GM19452 (cell line): ENCODE data around the gene IER3.
A peak's percentile ranks its signal among the peaks of the same experiment; 100 is the strongest.

ENCODE experiments used
- ATAC-seq: cut with Tn5 transposase; IDR thresholded peaks from one replicate; pipeline ENCODE4 v1.9.1; 2021; ENCODE audit not compliant: unreplicated experiment

Gene IER3

GRCh38 chr6:30749554-30750378 is 5.4 kb upstream of the IER3 start:
- ATAC-seq: no peak

DNA sequence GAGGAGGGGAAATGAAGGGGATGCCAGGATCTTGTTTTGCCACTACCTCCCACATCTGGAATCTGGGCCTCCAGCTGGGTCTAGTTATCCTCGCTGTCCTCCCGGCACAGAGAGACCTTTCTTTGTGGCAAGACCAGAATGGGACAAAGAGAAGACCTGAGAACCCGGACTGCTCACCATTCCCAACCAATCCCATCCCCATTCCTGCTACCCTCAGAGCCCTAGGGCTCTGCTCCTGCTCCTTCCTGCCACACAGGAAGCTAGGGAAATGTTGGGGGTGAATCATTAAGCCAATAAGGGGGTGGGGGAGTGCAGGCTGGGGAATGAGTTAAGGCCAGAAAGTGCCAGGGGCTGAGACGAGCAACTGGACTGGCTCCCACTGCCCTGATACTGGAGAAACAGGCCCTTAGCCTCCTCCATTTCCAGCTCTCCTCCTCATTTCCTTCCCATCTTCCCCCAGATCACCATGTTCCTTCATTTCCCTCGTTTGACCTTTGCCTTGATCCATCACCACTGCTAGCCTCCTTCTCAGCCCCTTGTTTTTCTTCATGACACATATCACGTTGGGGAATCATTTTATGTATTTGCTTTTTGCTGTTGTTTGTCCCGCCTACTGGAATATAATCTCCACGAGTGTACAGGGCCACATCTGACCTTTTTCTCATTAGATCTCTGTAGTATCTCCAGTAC is 4.6 kb upstream of the IER3 start:
- no peak for ATAC-seq

GRCh38 chr6:30747902-30748769 is 3.8 kb upstream of the IER3 start:
- ATAC-seq: no peak

DNA sequence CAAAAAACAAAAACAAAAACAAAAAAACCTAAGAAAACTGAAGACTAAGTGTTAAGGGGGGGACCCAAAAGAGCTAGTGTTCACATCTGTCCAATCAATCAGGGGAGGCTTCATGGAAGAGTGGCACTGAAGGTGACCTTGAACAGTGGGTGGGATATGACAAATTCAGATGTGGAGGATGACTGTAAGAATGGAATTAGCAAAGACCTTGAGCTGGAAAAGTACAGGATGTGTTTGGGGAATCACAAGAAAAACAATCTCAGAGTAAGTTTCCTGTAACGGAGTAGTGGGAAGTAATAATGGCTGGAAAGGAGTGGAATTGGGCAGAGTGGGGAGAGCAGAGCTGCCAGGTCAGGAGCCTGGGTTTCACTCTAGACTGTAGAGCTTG is 2.9 kb upstream of the IER3 start:
- no peak for ATAC-seq

DNA sequence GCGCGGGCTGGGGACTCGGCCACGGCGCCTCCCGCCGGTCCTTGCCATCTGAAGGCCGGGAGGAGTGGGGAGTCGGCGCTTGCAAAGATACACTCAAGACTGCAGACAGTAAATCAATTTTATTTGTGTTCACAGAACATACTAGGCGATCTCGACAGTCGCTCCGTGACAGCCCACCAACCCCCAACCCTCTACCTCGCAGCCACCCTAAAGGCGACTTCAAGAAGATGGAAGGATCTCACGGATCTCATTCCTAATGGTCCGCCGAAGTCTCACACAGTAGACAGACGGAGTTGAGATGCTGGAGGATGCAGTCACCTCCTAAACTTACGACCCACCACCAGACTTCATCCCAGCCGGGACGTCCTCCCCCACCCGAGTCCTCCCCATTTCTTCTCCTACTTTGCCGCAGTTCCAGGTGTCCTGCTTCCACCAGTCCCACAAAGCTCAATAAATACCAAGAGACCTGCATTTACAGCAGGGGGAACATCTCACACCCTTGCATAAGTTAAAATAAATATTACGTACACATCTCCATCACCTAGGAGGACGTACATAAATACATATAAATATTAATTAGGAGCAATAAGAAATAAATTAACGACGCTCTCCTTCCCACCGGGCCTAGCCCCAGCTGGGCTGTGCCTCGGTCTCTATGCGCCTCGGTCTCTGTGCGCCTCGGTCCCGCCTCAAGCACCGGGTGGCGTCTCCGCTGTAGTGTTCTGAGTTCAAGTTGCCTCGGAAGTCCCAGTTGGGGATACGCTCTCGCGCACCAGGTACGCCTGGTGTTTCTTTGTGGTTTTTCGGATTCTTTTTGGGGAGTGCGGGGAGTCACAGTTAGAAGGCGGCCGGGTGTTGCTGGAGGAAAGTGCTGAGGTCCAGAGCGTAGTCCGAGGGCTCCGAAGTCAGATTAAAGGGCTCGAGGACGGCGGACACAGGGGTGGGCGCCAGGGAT is 971 bp downstream of the IER3 start:
- no peak for ATAC-seq

DNA sequence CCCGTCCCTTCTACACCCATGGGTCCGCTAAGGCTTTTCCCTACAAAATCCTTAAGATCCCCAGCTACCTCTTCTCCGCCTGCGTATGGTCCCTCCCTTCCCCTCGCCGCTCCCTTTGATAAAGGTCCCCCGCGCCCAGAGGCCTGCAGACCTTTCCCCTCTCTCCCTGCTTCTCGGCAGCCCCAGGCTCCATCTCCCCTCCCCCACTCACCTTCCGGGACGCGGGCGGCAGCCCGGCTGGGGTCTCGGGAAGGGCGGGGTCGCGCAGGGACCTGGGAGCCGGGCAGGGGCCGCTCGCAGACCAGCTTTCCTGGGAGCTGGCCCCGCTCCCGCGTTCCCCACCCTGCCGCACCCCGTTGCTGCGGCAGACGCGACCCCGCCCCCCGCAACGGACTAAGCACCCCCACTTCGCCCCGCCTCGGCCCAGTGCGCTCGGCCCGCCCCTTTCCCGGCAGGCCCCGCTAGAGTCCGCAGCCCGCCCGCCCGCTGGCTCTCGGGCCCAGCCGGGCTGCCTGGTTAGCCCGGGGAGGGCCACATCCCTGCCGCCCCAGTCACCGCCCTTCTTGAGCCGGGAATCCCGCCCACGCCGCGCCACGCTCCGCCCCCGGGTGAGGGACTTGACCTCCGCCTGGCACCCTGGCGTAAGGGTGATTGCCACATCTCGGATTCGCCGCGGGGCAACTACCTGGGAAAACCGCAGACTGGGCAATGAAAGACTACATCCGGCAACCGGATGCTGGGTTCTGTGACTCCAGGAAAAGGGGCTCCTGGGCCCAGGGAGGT is 1.8 kb downstream of the IER3 start, which contains the start of gene FLOT1:
TSS of gene FLOT1 (minus strand) at position 372 of the 783 bp plus-strand sequence. CDS start 498 bp downstream, outside the sequence.
- peak; percentile 64 for ATAC-seq

DNA sequence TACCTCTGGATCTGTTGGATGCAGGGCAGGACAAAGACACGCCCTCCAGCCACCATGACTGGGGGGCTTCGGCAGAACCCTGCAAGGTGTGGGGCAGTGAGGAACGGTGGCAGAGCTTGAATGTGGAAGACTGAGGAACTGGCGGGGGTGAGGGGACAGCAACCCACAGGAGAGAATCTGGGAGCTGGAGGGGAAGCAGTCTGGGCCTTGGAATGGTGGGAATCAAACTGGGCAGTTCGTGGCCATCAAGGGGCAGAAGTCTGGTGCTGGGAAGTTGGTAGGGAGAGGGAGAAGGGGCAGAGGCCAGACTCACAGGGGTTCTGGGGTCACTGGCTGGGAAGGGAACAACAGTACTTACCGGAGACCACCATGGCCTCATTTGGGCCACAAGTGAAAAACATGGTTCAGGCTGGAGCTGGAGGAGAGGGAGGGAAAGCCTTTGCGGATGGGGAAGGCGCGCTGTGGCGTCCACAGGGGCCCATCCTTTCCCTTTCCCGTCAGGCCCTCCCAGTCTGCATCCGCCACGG is 2.5 kb downstream of the IER3 start:
- ATAC-seq: no peak

- no peak for ATAC-seq
Observed at GRCh38 chr6:30741063-30741779, 3.1 kb downstream of the IER3 start.

GRCh38 chr6:30740540-30740870 is 3.8 kb downstream of the IER3 start:
- ATAC-seq: no peak

- ATAC-seq: no peak
Observed at GRCh38 chr6:30738532-30738931, 5.8 kb downstream of the IER3 start.

GRCh38 chr6:30735668-30736314 is 8.6 kb downstream of the IER3 start:
- no peak for ATAC-seq

- ATAC-seq: no peak
Observed at GRCh38 chr6:30732237-30732943, 12.0 kb downstream of the IER3 start.

- ATAC-seq: peak; percentile 58
Observed at GRCh38 chr6:30730601-30731435, 13.5 kb downstream of the IER3 start.

GRCh38 chr6:30727920-30728553 is 16.3 kb downstream of the IER3 start:
- ATAC-seq: no peak

DNA sequence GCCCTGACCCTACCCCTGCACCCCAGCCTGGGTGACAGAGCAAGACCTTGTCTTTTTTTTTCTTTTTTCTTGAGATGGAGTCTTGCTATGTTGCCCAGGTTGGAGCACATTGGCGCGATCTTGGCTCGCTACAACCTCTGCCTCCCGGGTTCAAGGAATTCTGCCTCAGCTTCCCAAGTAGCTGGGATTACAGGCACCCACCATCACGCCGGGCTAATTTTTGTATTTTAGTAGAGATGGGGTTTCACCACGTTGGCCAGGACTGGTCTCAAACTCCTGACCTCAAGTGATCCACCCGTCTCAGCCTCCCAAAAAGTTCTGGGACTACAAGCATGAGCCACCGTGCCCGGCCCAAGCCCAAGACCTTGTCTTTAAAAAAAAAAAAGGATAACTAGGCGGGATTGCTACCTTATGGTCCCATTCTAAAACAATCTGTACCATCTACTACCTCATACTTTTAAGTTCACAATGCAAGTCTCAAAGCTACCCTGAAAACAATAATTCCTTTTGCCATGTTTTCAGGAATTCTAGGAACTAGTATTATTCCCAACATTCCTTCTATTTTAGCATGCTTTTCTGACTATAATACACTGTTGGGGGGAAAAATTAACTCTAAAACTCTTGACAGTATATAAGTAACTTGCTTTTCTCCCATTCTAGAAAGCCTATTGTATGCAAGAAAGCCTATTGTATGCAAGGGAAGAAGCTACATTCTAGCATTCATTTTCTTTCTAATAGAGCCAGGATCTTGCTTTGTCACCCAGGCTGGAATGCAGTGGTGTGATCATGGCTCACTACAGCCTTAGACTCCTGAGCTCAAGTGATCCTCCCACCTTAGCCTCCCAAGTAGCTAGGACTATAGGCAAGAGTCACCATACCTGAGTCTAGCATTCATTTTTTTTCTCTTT is 17.6 kb downstream of the IER3 start:
- no peak for ATAC-seq
